Umbilical cord (tissue), 2 donors: ENCODE results near the gene EID2. TPM values are rescaled to one million over a fixed set of nuclear protein-coding genes. Genes with fewer than 3 reads are reported as not detected.

ENCODE experiments used
- DNase-seq: peaks from one replicate; pipeline ENCODE4 v3.0.0-alpha.2; 2015; ENCODE audit warnings: low spot score
- total RNA-seq: library from RNA; depleted of rRNA; stranded (reverse); fragments of >200 nt; gene quantifications from one replicate; pipeline ENCODE4 v1.2.3, GENCODE V29; 2014; ENCODE audit warnings: low replicate concordance; ENCODE audit not compliant: insufficient read depth

EID2 gene
- total RNA-seq, 1 donor from 2014 or later, result 10.1 TPM

DNA sequence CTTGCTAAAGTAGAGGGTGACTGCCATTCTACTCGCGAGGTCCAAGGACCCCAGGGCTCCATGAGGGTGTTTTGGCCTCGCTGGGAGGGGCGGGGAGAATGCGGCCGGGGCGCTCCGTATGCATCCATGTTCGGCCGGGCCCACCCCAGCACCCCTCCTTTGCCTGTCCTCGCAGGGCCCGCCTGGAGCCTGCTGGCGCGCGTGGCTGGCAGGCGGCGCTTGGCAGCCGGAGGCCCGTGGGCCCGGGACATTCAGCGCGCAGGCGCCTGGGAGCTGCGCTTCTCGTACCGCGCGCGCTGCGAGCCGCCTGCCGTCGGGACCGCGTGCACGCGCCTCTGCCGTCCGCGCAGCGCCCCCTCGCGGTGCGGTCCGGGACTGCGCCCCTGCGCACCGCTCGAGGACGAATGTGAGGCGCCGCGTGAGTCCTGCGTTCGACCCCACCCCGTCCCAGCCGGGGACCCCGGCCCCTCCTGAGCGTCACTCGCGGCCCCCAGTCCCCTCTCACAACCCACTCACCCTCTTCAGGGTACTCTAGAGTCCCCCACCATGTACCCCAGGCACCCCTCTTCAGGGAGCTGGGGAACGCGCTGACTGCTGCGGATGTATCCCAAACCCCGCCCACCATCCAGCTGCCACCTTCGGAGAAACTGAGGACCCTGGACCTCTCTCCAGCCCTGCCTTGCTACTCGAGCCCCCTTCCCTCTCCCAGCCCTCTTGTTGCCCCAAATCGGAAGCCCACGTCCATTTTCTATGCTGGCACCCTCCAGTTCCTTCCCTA, 37.1 kb downstream of the EID2 start:
- DNase-seq, result peak; percentile 38

DNA sequence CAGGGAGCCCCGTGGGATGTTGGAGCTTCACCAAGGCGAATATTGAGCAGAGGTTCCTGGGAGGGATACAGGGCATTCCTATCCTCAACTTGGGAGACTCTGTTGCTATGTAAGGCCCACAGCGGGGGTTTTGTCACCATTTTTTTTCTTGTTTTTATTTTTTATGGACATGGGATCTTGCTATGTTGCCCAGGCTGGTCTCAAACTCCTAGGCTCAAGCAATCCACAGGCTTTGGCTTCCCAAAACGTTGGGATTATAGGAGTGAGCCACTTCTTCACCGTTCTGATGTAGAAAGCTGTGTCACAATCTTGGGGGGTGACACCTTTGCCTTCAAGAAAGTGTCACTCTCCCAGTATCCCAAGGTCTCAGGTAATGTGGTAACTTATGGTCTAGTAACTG, 38.6 kb downstream of the EID2 start:
- DNase-seq, result no peak

DNA sequence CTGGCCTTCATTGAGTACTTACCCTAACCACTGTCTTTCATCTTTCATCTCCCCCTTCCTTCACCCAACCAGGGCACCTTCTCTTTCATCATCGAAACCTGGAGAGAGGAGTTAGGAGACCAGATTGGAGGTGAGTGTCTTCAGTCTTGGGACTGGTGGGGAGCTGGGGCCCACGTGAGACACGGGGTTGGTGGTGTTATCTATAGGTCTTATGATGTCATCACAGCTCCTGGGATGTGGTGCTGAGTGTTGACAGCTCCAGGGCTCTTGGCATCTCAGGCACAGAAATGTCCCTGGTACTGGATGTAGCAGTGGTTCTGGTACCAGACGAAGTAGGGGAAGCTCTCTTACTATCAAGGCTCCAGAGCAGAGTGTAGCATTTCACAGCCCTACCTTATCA, 39.4 kb downstream of the EID2 start:
- no peak for DNase-seq

DNA sequence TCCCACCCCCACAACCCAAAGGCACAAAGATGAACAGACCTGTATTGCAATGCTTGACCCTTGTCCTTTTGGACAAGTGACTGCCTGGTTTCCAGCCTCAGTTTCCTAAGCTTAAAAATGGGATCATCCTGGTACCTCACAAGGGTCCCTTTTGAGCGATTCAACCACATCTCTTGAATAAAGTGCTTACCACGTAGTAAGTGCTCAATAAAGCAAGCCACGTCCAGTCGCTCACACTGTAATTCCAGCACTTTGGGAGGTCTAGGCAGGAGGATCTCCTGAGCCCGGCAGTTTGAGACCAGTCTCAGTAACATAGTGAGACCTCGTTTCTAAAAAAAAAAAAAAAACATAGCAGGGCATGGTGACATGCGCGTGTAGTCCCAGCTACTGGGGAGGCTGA, 40.0 kb downstream of the EID2 start:
- no peak for DNase-seq

DNA sequence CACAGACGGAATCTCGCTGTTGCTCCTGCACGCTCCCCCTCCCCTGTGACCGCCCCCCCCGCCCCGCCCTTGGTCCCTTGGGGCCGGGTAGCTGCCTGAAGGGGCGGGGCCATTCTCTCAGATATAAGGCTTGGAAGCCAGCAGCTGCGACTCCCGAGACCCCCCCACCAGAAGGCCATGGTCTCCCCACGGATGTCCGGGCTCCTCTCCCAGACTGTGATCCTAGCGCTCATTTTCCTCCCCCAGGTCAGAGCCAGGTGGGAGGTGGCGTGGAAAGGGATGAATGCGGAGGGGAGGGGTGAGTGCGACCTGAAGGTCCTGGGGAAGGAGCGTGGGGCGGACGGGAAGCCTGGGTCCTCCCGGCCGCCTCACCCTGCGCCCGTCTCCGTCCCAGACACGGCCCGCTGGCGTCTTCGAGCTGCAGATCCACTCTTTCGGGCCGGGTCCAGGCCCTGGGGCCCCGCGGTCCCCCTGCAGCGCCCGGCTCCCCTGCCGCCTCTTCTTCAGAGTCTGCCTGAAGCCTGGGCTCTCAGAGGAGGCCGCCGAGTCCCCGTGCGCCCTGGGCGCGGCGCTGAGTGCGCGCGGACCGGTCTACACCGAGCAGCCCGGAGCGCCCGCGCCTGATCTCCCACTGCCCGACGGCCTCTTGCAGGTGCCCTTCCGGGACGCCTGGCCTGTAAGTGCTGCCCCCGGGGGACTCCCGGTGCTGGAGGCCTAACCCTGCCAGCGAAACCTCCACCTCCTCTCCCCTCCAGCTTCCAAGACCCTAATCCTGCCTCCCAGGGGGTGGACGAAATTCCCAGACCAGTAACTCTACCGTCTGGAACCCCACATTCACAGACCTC, 40.9 kb downstream of the EID2 start, which contains the start of gene DLL3:
Gene DLL3 (plus strand): TSS at position 150 of the 845 bp plus-strand sequence. CDS start 28 bp downstream, at position 178.
- no peak for DNase-seq

DNA sequence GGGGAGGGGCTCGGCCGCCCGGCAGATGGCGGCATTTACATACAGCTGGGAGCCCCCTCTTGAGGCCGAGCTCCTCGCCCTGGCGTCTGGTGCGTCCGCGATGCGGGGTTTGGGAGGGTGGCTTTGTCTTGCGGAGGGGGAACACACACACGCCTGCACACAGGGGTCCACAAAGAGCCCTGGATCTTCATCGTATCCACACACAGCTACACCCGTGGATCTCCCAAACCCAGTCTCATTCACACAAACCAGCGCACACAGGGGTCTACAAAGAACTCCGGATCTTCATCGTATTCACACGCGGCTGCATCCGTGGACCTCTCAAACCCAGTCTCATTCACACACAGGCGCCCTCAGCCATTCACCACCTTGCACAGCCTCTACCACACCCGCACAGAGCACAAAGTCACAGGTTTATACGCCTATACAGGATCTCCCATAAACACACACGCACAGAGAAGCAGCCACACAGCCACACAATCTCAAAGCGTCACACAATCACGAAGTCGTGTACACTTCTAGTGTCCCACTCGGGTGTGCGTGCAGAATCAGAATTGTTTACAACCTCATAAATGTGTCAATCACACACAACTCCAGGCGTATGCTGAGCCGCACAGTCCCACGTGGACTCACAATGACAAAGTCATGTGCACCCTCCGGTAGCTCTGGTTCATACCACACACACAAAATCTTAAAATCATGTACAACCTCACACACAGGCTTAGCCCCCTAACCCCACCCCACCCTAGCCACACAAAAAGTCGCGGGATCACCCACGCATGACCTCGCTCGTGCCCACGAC, 41.8 kb downstream of the EID2 start:
- peak; percentile 39 for DNase-seq

DNA sequence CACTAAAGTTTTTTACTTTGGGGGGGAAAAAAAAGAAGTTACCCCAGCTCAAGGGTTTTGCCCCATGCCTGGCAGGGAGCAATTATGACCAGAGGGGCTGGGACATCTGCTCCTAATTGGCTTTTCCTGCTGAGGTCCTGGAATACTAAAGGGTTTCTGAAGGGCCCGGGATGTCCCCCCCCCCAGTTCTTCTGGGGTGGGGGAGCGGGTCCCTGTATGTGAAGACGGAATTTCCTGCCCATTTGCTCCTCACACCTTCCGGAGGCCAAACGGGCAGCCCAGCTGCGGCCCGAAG, 42.3 kb downstream of the EID2 start:
- no peak for DNase-seq

DNA sequence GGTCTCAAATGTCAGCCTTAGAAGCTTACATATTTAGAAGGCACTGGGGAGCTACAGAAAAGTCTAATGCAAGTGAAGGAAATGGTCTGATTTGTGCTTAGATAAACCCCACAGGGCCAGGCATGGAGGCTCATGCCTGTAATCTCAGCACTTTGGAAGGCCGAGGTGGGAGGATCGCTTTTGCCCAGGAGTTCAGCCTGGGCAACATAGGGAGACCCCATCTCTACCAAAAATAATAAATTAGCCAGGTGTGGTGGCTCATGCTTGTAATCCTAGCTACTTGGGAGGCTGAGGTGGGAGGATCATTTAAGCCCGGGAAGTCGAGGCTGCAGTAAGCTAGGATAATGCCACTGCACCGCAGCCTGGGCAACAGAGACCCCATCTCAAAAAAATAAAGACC, 43.9 kb downstream of the EID2 start:
- no peak for DNase-seq

DNA sequence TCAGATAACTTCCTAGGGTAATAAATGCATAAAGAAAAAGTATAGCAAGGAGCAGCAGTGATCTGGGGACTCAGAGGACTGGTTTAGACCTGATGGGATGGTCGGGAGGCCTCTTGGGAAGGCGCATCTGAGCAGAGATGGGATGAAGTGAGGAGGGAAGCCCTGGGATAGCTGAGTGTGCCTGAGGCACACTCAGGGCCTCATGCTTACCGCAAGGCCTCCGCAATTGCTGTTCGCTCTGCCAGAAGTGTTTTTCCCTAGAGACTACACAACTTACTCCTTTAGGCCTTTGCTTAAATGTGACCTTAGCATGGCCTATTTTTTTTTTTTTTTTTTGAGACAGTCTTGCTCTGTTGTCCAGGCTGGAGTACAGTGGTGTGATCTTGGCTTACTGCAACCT, 45.3 kb downstream of the EID2 start:
- no peak for DNase-seq

DNA sequence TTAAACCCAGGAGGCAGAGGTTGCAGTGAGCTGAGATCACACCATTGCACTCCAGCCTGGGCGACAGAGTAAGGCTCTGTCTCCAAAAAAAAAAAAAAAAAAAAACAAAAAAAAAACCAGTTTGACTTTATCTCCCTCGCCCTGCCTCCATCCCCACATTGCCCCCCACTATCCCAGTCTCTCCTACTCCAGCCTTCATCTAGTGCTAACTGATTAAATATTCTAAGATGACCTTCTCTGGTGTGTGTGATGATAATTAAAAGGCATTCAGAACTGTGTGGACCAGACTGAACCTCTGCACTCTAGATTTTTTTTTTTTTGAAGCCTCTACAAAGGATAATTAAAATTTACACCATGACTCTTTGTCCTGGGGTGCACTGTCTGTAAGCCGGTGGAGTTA, 47.2 kb downstream of the EID2 start:
- DNase-seq, result no peak

DNA sequence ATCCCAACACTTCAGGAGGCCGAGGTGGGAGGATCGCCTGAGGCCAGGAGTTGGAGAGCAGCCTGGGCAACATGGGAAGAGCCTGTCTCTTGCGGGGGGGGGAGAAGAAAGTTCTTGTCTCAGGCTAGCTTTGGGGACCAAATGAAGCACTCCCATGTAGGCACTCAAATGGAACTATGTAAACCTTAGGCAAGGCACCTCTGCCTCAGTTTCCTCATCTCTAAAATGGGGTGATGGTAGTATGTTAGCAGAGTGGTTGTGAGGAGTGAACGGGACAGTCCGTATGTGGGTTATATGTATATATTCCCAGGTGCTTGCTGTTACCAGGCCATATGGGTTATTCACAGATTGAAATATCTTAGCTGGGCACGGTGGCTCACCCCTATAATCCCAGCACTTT, 47.7 kb downstream of the EID2 start:
- no peak for DNase-seq

DNA sequence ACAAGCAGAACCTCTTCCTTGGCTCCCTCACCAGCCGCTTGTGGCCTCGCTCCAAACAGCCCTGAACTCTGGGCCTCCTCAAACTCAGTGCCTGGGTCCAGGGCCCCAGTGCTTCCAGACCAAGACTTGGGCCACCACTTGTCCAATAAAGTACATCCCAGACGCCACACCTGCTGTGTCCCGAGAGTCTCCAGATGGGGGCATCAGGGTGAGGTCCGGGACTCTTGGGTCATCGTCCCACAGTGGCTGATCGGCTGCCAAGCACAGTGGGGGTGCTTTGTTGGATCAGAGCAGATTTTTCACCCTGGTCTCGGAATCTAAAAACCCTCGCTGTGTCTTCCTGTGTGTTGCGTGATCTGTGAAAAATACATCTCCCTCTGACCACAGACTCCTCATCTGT, 50.2 kb downstream of the EID2 start:
- no peak for DNase-seq

Other genes with a start within 250 kb of the EID2 start
- gene IFNL1, start 243.8 kb downstream of the EID2 start, total RNA-seq, result not detected
- 4.8 TPM for gene LRFN1, start 219.3 kb downstream of the EID2 start, total RNA-seq
- gene GMFG, start 204.1 kb downstream of the EID2 start, total RNA-seq, result 7.9 TPM
- 35.9 TPM for gene SAMD4B, start 197.7 kb downstream of the EID2 start, total RNA-seq
- 12.5 TPM for gene PAF1, start 149.1 kb downstream of the EID2 start, total RNA-seq
- 13.7 TPM for gene MED29, start 148.8 kb downstream of the EID2 start, total RNA-seq
- gene ZFP36, start 133.3 kb downstream of the EID2 start, total RNA-seq, result 15.4 TPM
- gene PLEKHG2, start 127.5 kb downstream of the EID2 start, total RNA-seq, result 37.8 TPM
- gene RPS16, start 104.2 kb downstream of the EID2 start, total RNA-seq, result 87.2 TPM
- 41.4 TPM for gene SUPT5H, start 94.6 kb downstream of the EID2 start, total RNA-seq
- gene TIMM50, start 59.3 kb downstream of the EID2 start, total RNA-seq, result 109 TPM
- not detected for gene DLL3, start 41.2 kb downstream of the EID2 start, total RNA-seq
- gene SELENOV, start 25.0 kb downstream of the EID2 start, total RNA-seq, result not detected
- gene EID2B, start 7.3 kb downstream of the EID2 start, total RNA-seq, result 11.3 TPM
- gene LGALS13, start 62.4 kb upstream of the EID2 start, total RNA-seq, result not detected
- not detected for gene LGALS16, start 115.8 kb upstream of the EID2 start, total RNA-seq
- gene LGALS14, start 164.3 kb upstream of the EID2 start, total RNA-seq, result not detected
- not detected for gene CLC, start 197.9 kb upstream of the EID2 start, total RNA-seq
- gene LEUTX, start 238.7 kb upstream of the EID2 start, total RNA-seq, result not detected